Type B pancreatic cell (in vitro differentiated cells): ENCODE data around the gene CYP27B1. TPM values are rescaled to one million over a fixed set of nuclear protein-coding genes. Genes with fewer than 3 reads are reported as not detected.

Source experiments
- DNase-seq: peaks from one replicate; pipeline ENCODE4 v3.0.0; 2021; ENCODE audit warnings: mixed read lengths; ENCODE audit not compliant: unreplicated experiment; ENCODE audit errors: extremely low spot score
- H3K27ac Mint-ChIP-seq: 2 replicates; pipeline ENCODE4 v1.8.0; 2021; ENCODE audit warnings: mild to moderate bottlenecking, mixed read lengths
- H3K27me3 Mint-ChIP-seq: 2 replicates; pipeline ENCODE4 v1.8.0; 2021; ENCODE audit warnings: mixed read lengths
- H3K36me3 Mint-ChIP-seq: 2 replicates; pipeline ENCODE4 v1.8.0; 2021; ENCODE audit warnings: mixed read lengths
- H3K4me1 Mint-ChIP-seq: one replicate; pipeline ENCODE4 v1.8.0; 2021; ENCODE audit warnings: mixed read lengths; ENCODE audit not compliant: unreplicated experiment
- H3K4me3 Mint-ChIP-seq: 2 replicates; pipeline ENCODE4 v1.8.0; 2021; ENCODE audit warnings: mild to moderate bottlenecking, mixed read lengths
- H3K9me3 Mint-ChIP-seq: 2 replicates; pipeline ENCODE4 v1.8.0; 2021; ENCODE audit warnings: mixed read lengths
- CTCF ChIP-seq: fragments of 200-600 bp; sonication (generic); conservative IDR thresholded peaks from 2 replicates; pipeline ENCODE4 v1.5.0; 2021; ENCODE audit warnings: antibody characterized with exemption, mild to moderate bottlenecking
- total RNA-seq: library from RNA; stranded (reverse); gene quantifications from 2 replicates; pipeline ENCODE4 v1.2.1, GENCODE V29; 2021; ENCODE audit warnings: low replicate concordance

Gene CYP27B1
- total RNA-seq, 1 donor from 2014 or later = 2.2 TPM

- no peaks in the 10 kb centered on the region for H3K9me3 Mint-ChIP-seq
- no peak for DNase-seq
- peaks cover 48% of the 10 kb centered on the region for H3K4me1 Mint-ChIP-seq
- peak within 1 kb of the TSS; percentile 98 for H3K4me3 Mint-ChIP-seq
- peaks cover 45% of the 10 kb centered on the region for H3K27me3 Mint-ChIP-seq
- H3K27ac Mint-ChIP-seq = peak within 1 kb of the TSS; percentile 95
- peaks cover 23% of the 10 kb centered on the region for H3K36me3 Mint-ChIP-seq
- no peak for TF ChIP-seq CTCF
Measured at GRCh38 chr12:57754411-57755193, 12.3 kb downstream of the CYP27B1 start, which contains the start of gene MARCHF9. MARCHF9 (plus strand) TSS chr12:57755103; CDS start chr12:57755529, 426 bp downstream.

GRCh38 chr12:57753756-57754337 is 13.0 kb downstream of the CYP27B1 start:
- no peaks in the 10 kb centered on the region for H3K9me3 Mint-ChIP-seq
- no peak for TF ChIP-seq CTCF
- no peak for DNase-seq
- peaks cover 23% of the 10 kb centered on the region for H3K36me3 Mint-ChIP-seq
- H3K27ac Mint-ChIP-seq = peak overlapping the region; percentile 95
- peaks cover 41% of the 10 kb centered on the region for H3K27me3 Mint-ChIP-seq
- peaks cover 48% of the 10 kb centered on the region for H3K4me1 Mint-ChIP-seq
- peak overlapping the region; percentile 98 for H3K4me3 Mint-ChIP-seq

- peaks cover 35% of the 10 kb centered on the region for H3K27me3 Mint-ChIP-seq
- no peak for DNase-seq
- H3K36me3 Mint-ChIP-seq = peaks cover 25% of the 10 kb centered on the region
- H3K4me1 Mint-ChIP-seq = peaks cover 48% of the 10 kb centered on the region
- H3K4me3 Mint-ChIP-seq = peak overlapping the region; percentile 98
- H3K9me3 Mint-ChIP-seq = no peaks in the 10 kb centered on the region
- H3K27ac Mint-ChIP-seq = peak overlapping the region; percentile 95
- TF ChIP-seq CTCF = no peak
Measured at GRCh38 chr12:57752668-57753000, 14.2 kb downstream of the CYP27B1 start.

GRCh38 chr12:57751788-57752667 is 14.8 kb downstream of the CYP27B1 start, which contains the start of gene CDK4:
CDK4 (minus strand) TSS chr12:57752310; CDS start chr12:57751717, 593 bp downstream.
- peaks cover 34% of the 10 kb centered on the region for H3K27me3 Mint-ChIP-seq
- H3K4me3 Mint-ChIP-seq = peak within 1 kb of the TSS; percentile 98
- H3K9me3 Mint-ChIP-seq = no peaks in the 10 kb centered on the region
- H3K27ac Mint-ChIP-seq = peak within 1 kb of the TSS; percentile 95
- DNase-seq = peak; percentile 99
- peaks cover 29% of the 10 kb centered on the region for H3K36me3 Mint-ChIP-seq
- TF ChIP-seq CTCF = no peak
- peaks cover 48% of the 10 kb centered on the region for H3K4me1 Mint-ChIP-seq

- peaks cover 31% of the 10 kb centered on the region for H3K36me3 Mint-ChIP-seq
- H3K4me1 Mint-ChIP-seq = peaks cover 43% of the 10 kb centered on the region
- peak overlapping the region; percentile 95 for H3K27ac Mint-ChIP-seq
- no peak for TF ChIP-seq CTCF
- peaks cover 28% of the 10 kb centered on the region for H3K27me3 Mint-ChIP-seq
- no peaks in the 10 kb centered on the region for H3K9me3 Mint-ChIP-seq
- DNase-seq = no peak
- H3K4me3 Mint-ChIP-seq = peak overlapping the region; percentile 98
Measured at GRCh38 chr12:57751432-57751787, 15.5 kb downstream of the CYP27B1 start.
